ENCODE data around the gene FGD3.

- no peak for TF ChIP-seq CTCF (IDR thresholded peaks at IDR 0.05)
- no peak for TF ChIP-seq ZFX (IDR thresholded peaks at IDR 0.05; ENCODE audit: borderline replicate concordance)
Observed at GRCh38 chr9:92977279-92977678, 30.0 kb downstream of the FGD3 start.
